Activated naive CD4-positive, alpha-beta T cell treated with anti-CD3 and anti-CD28 coated beads, Interleukin-2, amount 50 U/mL, for 72 hours (primary cell): Measurements from ENCODE around the gene PRKG1. TPM values are rescaled to one million over a fixed set of nuclear protein-coding genes. Genes with fewer than 3 reads are reported as not detected.

Experiments
- ATAC-seq, 2 donors: fragments of 150-1000 bp; cut with Tn5 transposase; 2 replicates each; pipeline ENCODE4 v1.10.0; 2021; ENCODE audit warnings: mild to moderate bottlenecking in 2 of 2, moderate library complexity in 2 of 2
- DNase-seq, 2 donors: peaks; one replicate each; pipeline ENCODE4 v3.0.0; 2021 to 2022; ENCODE audit warnings: low spot score in 2 of 2
- H3K27ac Mint-ChIP-seq, 2 donors: one replicate each; pipeline ENCODE4 v1.8.0; 2022; ENCODE audit warnings: mild to moderate bottlenecking in 2 of 2, mixed read lengths in 2 of 2
- H3K36me3 Mint-ChIP-seq, 2 donors: one replicate each; pipeline ENCODE4 v1.8.0; 2022; ENCODE audit warnings: mixed read lengths in 2 of 2
- H3K9me3 Mint-ChIP-seq, 2 donors: one replicate each; pipeline ENCODE4 v1.8.0; 2022; ENCODE audit warnings: mixed read lengths in 2 of 2
- total RNA-seq, 2 donors: library from RNA; stranded (reverse); gene quantifications; one replicate each; pipeline ENCODE4 v1.2.3, GENCODE V29; 2022

The PRKG1 gene
- total RNA-seq, 2 donors from 2014 or later: not detected

GRCh38 chr10:51789903-51790302, 715.6 kb downstream of the PRKG1 start:
- ATAC-seq (no peak), DNase-seq (no peak)
- H3K27ac Mint-ChIP-seq: no peak overlapping the region
- H3K9me3 Mint-ChIP-seq: peaks cover 17 to 27% of the 10 kb centered on the region in 2 donors
- peaks cover 4 to 21% of the 10 kb centered on the region in 2 donors for H3K36me3 Mint-ChIP-seq

GRCh38 chr10:51792678-51793077, 718.4 kb downstream of the PRKG1 start:
- H3K36me3 Mint-ChIP-seq: peaks cover 4 to 21% of the 10 kb centered on the region in 2 donors
- DNase-seq (no peak), ATAC-seq (no peak)
- no peak overlapping the region for H3K27ac Mint-ChIP-seq
- H3K9me3 Mint-ChIP-seq: peaks cover 17 to 27% of the 10 kb centered on the region in 2 donors

GRCh38 chr10:51800121-51800520, 725.8 kb downstream of the PRKG1 start:
- no peak overlapping the region for H3K27ac Mint-ChIP-seq
- no peaks in the 10 kb centered on the region for H3K36me3 Mint-ChIP-seq
- no peak for DNase-seq
- no peak for ATAC-seq
- H3K9me3 Mint-ChIP-seq: no peaks in the 10 kb centered on the region

GRCh38 chr10:51800725-51801424, 726.6 kb downstream of the PRKG1 start:
- no peak overlapping the region for H3K27ac Mint-ChIP-seq
- ATAC-seq (no peak), DNase-seq (no peak)
- no peaks in the 10 kb centered on the region for H3K9me3 Mint-ChIP-seq
- H3K36me3 Mint-ChIP-seq: no peaks in the 10 kb centered on the region

- no peak for DNase-seq
- H3K36me3 Mint-ChIP-seq: no peaks in the 10 kb centered on the region
- no peak overlapping the region for H3K27ac Mint-ChIP-seq
- no peaks in the 10 kb centered on the region for H3K9me3 Mint-ChIP-seq
- ATAC-seq: no peak
Observed at GRCh38 chr10:51802030-51802429, 727.7 kb downstream of the PRKG1 start.

GRCh38 chr10:51804866-51805265, 730.6 kb downstream of the PRKG1 start:
- ATAC-seq: no peak

GRCh38 chr10:51806079-51806835, 732.0 kb downstream of the PRKG1 start:
- Mint-ChIP-seq H3K27ac (no peak overlapping the region), H3K9me3 (no peaks in the 10 kb centered on the region), H3K36me3 (no peaks in the 10 kb centered on the region)
- DNase-seq (no peak), ATAC-seq (no peak)

More at GRCh38 chr10:51804866-51805265, 730.6 kb downstream of the PRKG1 start:
- no peak for DNase-seq
- Mint-ChIP-seq H3K9me3 (no peaks in the 10 kb centered on the region), H3K36me3 (no peaks in the 10 kb centered on the region), H3K27ac (no peak overlapping the region)

GRCh38 chr10:51808187-51808586, 733.9 kb downstream of the PRKG1 start:
- Mint-ChIP-seq H3K27ac (no peak overlapping the region), H3K9me3 (no peaks in the 10 kb centered on the region), H3K36me3 (no peaks in the 10 kb centered on the region)
- ATAC-seq: no peak
- no peak for DNase-seq

GRCh38 chr10:51815723-51816122, 741.4 kb downstream of the PRKG1 start:
- Mint-ChIP-seq H3K27ac (no peak overlapping the region), H3K9me3 (no peaks in the 10 kb centered on the region)
- no peak for ATAC-seq

GRCh38 chr10:51821045-51821444, 746.8 kb downstream of the PRKG1 start:
- ATAC-seq (no peak), DNase-seq (no peak)
- Mint-ChIP-seq H3K9me3 (peaks cover 0 to 4% of the 10 kb centered on the region in 2 donors), H3K36me3 (no peaks in the 10 kb centered on the region), H3K27ac (no peak overlapping the region)

More at GRCh38 chr10:51815723-51816122, 741.4 kb downstream of the PRKG1 start:
- H3K36me3 Mint-ChIP-seq: no peaks in the 10 kb centered on the region
- no peak for DNase-seq

- no peak for ATAC-seq
- H3K9me3 Mint-ChIP-seq: peaks cover 0 to 4% of the 10 kb centered on the region in 2 donors
- H3K36me3 Mint-ChIP-seq: no peaks in the 10 kb centered on the region
- no peak for DNase-seq
- no peak overlapping the region for H3K27ac Mint-ChIP-seq
Observed at GRCh38 chr10:51821745-51822144, 747.5 kb downstream of the PRKG1 start.

GRCh38 chr10:51832652-51833383, 758.5 kb downstream of the PRKG1 start:
- ATAC-seq (peak; percentile 58 to 98), DNase-seq (no peak)
- Mint-ChIP-seq H3K36me3 (peaks cover 0 to 6% of the 10 kb centered on the region in 2 donors), H3K9me3 (peaks cover 5 to 6% of the 10 kb centered on the region in 2 donors), H3K27ac (peak overlapping the region in 1 of 2 donors; percentile 17)

GRCh38 chr10:51834548-51834947, 760.3 kb downstream of the PRKG1 start:
- Mint-ChIP-seq H3K27ac (no peak overlapping the region), H3K9me3 (peaks cover 2 to 5% of the 10 kb centered on the region in 2 donors), H3K36me3 (no peaks in the 10 kb centered on the region)
- no peak for DNase-seq
- ATAC-seq: no peak

GRCh38 chr10:51838471-51838870, 764.2 kb downstream of the PRKG1 start:
- peaks cover 2 to 5% of the 10 kb centered on the region in 2 donors for H3K9me3 Mint-ChIP-seq
- no peaks in the 10 kb centered on the region for H3K36me3 Mint-ChIP-seq
- no peak for DNase-seq
- no peak overlapping the region for H3K27ac Mint-ChIP-seq
- no peak for ATAC-seq

- Mint-ChIP-seq H3K9me3 (no peaks in the 10 kb centered on the region), H3K27ac (no peak overlapping the region), H3K36me3 (no peaks in the 10 kb centered on the region)
- DNase-seq (no peak), ATAC-seq (no peak)
Observed at GRCh38 chr10:51843966-51844365, 769.7 kb downstream of the PRKG1 start.

GRCh38 chr10:51846856-51847506, 772.7 kb downstream of the PRKG1 start:
- H3K9me3 Mint-ChIP-seq: no peaks in the 10 kb centered on the region
- no peak overlapping the region for H3K27ac Mint-ChIP-seq
- ATAC-seq: no peak
- no peaks in the 10 kb centered on the region for H3K36me3 Mint-ChIP-seq
- no peak for DNase-seq

GRCh38 chr10:51852297-51852696, 778.0 kb downstream of the PRKG1 start:
- Mint-ChIP-seq H3K27ac (no peak overlapping the region), H3K9me3 (no peaks in the 10 kb centered on the region), H3K36me3 (no peaks in the 10 kb centered on the region)
- no peak for ATAC-seq
- DNase-seq: no peak
